GM12801 (cell line): ENCODE measurements around the gene CTDNEP1.

ENCODE experiments used
- CTCF ChIP-seq: IDR thresholded peaks from one replicate; pipeline ENCODE4 v1.5.1; 2011; ENCODE audit warnings: control low read depth; ENCODE audit not compliant: insufficient read length; ENCODE audit errors: extremely low read depth

Gene CTDNEP1

GRCh38 chr17:7213895-7214299 is 37.6 kb downstream of the CTDNEP1 start:
- no peak for TF ChIP-seq CTCF

- TF ChIP-seq CTCF: no peak
Measured at GRCh38 chr17:7211491-7212273, 39.9 kb downstream of the CTDNEP1 start.

- no peak for TF ChIP-seq CTCF
Measured at GRCh38 chr17:7208754-7209460, 42.6 kb downstream of the CTDNEP1 start.

- TF ChIP-seq CTCF: no peak
Measured at GRCh38 chr17:7208027-7208571, 43.4 kb downstream of the CTDNEP1 start.

- no peak for TF ChIP-seq CTCF
Measured at GRCh38 chr17:7207120-7208001, 44.2 kb downstream of the CTDNEP1 start.

GRCh38 chr17:7205561-7205960 is 46.0 kb downstream of the CTDNEP1 start:
- TF ChIP-seq CTCF: no peak
